ENCODE measurements around the gene MYOM3. TPM values are rescaled to one million over a fixed set of nuclear protein-coding genes. Genes with fewer than 3 reads are reported as not detected.

MYOM3 gene
- total and polyA plus RNA-seq, 4 donors, result 0.09 to 0.55 (median 0.11) TPM

DNA sequence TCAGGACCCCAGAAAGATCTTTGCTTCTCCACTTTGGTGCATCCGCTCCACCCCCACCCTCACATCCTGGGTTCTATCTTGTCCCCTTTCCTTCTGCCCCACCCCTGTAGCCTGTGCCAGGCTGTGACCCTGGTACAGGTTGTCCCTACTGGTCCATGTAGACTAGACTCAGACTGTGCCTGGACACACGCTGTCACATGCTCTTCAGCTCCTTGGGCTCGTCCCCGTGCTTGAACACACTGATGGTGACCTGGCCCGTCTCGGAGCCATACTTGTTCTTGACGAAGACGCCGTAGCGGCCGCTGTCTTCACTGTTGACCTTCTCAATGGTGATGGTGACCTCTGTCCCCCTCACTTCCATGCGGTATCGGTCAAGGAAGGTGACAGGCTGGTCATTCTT lies 54.8 kb downstream of the MYOM3 start:
- Histone ChIP-seq H3K4me3 (no peak overlapping the region), H3K36me3 (ENCODE audit: control insufficient read depth in 4 of 4, insufficient read depth in 4 of 4, low read length in 4 of 4) (no peaks in the 10 kb centered on the region), H3K9ac (ENCODE audit: insufficient read depth in 1 of 2, low read length in 2 of 2) (no peak overlapping the region), H3K27ac (ENCODE audit: low read depth in 1 of 2, low read length in 1 of 2) (no peak overlapping the region), H3K27me3 (ENCODE audit: control insufficient read depth in 3 of 3, insufficient read depth in 3 of 3, low read length in 2 of 3) (no peaks in the 10 kb centered on the region), H3K9me3 (ENCODE audit: control insufficient read depth in 4 of 4, insufficient read depth in 3 of 4, low read length in 3 of 4) (peaks cover 0 to 2% (median under 1%) of the 10 kb centered on the region in 4 donors), H3K4me1 (ENCODE audit: control insufficient read depth in 5 of 5, insufficient read depth in 5 of 5, low read length in 5 of 5) (peaks cover 0 to 1% (median 0%) of the 10 kb centered on the region in 5 donors)
- TF ChIP-seq, protein P1, sequence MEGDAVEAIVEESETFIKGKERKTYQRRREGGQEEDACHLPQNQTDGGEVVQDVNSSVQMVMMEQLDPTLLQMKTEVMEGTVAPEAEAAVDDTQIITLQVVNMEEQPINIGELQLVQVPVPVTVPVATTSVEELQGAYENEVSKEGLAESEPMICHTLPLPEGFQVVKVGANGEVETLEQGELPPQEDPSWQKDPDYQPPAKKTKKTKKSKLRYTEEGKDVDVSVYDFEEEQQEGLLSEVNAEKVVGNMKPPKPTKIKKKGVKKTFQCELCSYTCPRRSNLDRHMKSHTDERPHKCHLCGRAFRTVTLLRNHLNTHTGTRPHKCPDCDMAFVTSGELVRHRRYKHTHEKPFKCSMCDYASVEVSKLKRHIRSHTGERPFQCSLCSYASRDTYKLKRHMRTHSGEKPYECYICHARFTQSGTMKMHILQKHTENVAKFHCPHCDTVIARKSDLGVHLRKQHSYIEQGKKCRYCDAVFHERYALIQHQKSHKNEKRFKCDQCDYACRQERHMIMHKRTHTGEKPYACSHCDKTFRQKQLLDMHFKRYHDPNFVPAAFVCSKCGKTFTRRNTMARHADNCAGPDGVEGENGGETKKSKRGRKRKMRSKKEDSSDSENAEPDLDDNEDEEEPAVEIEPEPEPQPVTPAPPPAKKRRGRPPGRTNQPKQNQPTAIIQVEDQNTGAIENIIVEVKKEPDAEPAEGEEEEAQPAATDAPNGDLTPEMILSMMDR (IDR thresholded peaks at IDR 0.05; ENCODE audit: control extremely low read depth, extremely low read depth), result no peak
- no peak for ATAC-seq (ENCODE audit: insufficient read depth, low FRiP score)
- no peak for DNase-seq
- 92 to 95% methylated on average over 13 of the region's 13 CpGs for WGBS, 2 donors

DNA sequence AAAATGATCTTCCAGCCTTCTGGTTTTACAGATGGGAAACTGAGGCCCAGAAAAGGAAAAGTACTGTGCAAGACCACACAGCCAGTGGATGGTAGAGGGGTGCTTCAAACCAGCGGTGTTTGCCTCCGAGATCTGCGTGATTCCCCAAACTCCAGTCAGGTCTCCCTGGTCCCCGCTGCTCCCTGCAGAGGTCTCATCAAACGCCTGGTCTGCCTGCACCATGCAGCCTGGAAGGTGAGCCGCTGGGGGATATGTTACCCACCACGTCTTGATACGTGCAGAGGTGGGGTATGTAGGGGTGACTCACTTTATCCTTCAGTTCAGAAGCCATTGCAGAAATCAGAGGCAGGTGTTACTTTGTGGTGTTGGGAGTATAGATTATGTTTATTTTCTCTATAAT lies 56.3 kb downstream of the MYOM3 start:
- H3K9ac ChIP-seq (ENCODE audit: insufficient read depth in 1 of 2, low read length in 2 of 2), result no peak overlapping the region
- H3K36me3 ChIP-seq (ENCODE audit: control insufficient read depth in 4 of 4, insufficient read depth in 4 of 4, low read length in 4 of 4), result no peaks in the 10 kb centered on the region

DNA sequence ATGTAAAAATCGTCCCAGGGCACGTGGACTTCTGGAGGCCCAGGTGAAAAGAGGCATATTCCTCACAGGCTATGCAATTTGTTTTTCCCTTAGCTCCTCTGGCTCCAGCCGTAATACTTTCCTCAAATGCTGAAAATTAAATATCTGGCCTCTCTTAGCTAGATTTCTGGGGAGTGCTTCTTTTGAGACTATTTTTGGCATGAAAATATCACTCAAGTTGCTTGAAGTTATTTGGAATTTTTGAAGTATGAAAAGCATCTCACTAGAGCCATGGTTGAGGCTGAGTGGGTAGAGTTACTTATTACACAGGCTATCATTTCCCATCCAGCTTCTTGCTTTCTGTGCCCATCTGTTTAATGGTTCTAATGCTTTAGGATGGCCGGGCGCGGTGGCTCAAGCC lies 59.7 kb downstream of the MYOM3 start:
- ATAC-seq (ENCODE audit: insufficient read depth, low FRiP score) (no peak), DNase-seq (peak in 2 of 3 donors; percentile 29 to 59)
- H3K27ac ChIP-seq (ENCODE audit: low read depth in 1 of 2, low read length in 1 of 2), result no peak overlapping the region
- 52 to 55% methylated on average over 6 of the region's 6 CpGs for WGBS, 2 donors
- H3K9ac ChIP-seq (ENCODE audit: insufficient read depth in 1 of 2, low read length in 2 of 2), result no peak overlapping the region
- H3K27me3 ChIP-seq (ENCODE audit: control insufficient read depth in 3 of 3, insufficient read depth in 3 of 3, low read length in 2 of 3), result no peaks in the 10 kb centered on the region
- TF ChIP-seq, protein P1 (IDR thresholded peaks at IDR 0.05; ENCODE audit: control extremely low read depth, extremely low read depth), result no peak
- H3K9me3 ChIP-seq (ENCODE audit: control insufficient read depth in 4 of 4, insufficient read depth in 3 of 4, low read length in 3 of 4), result no peaks in the 10 kb centered on the region
- peaks cover 0 to 3% (median 0%) of the 10 kb centered on the region in 5 donors for H3K4me1 ChIP-seq (ENCODE audit: control insufficient read depth in 5 of 5, insufficient read depth in 5 of 5, low read length in 5 of 5)
- H3K36me3 ChIP-seq (ENCODE audit: control insufficient read depth in 4 of 4, insufficient read depth in 4 of 4, low read length in 4 of 4), result no peaks in the 10 kb centered on the region
- H3K4me3 ChIP-seq, result no peak overlapping the region

More for the DNA sequence above, 56.3 kb downstream of the MYOM3 start:
- H3K4me1 ChIP-seq (ENCODE audit: control insufficient read depth in 5 of 5, insufficient read depth in 5 of 5, low read length in 5 of 5), result peaks cover 0 to 1% (median 0%) of the 10 kb centered on the region in 5 donors
- H3K27me3 ChIP-seq (ENCODE audit: control insufficient read depth in 3 of 3, insufficient read depth in 3 of 3, low read length in 2 of 3), result no peaks in the 10 kb centered on the region
- DNase-seq (no peak), ATAC-seq (ENCODE audit: insufficient read depth, low FRiP score) (no peak)
- 82 to 85% methylated on average over 8 of the region's 8 CpGs for WGBS, 2 donors
- H3K9me3 ChIP-seq (ENCODE audit: control insufficient read depth in 4 of 4, insufficient read depth in 3 of 4, low read length in 3 of 4), result no peaks in the 10 kb centered on the region
- no peak overlapping the region for H3K4me3 ChIP-seq
- TF ChIP-seq, protein P1 (IDR thresholded peaks at IDR 0.05; ENCODE audit: control extremely low read depth, extremely low read depth), result no peak
- no peak overlapping the region for H3K27ac ChIP-seq (ENCODE audit: low read depth in 1 of 2, low read length in 1 of 2)
